ENCODE measurements around the gene ARHGAP30.

The ARHGAP30 gene

GRCh38 chr1:161089938-161090337 is 20.2 kb upstream of the ARHGAP30 start:
- no peak for DNase-seq (ENCODE audit: low read depth in 2 of 2)

- no peak for DNase-seq (ENCODE audit: low read depth in 2 of 2)
Measured at GRCh38 chr1:161089251-161089924, 19.7 kb upstream of the ARHGAP30 start, which contains the start of gene NECTIN4. Gene NECTIN4 (minus strand): TSS chr1:161089558. CDS start chr1:161089296, 262 bp downstream.

- no peak for DNase-seq (ENCODE audit: low read depth in 2 of 2)
Measured at GRCh38 chr1:161088587-161089110, 19.0 kb upstream of the ARHGAP30 start.

GRCh38 chr1:161086457-161086856 is 16.8 kb upstream of the ARHGAP30 start:
- DNase-seq (ENCODE audit: low read depth in 2 of 2): no peak

- no peak for DNase-seq (ENCODE audit: low read depth in 2 of 2)
Measured at GRCh38 chr1:161085165-161085564, 15.5 kb upstream of the ARHGAP30 start.

- DNase-seq (ENCODE audit: low read depth in 2 of 2): no peak
Measured at GRCh38 chr1:161084597-161084988, 14.9 kb upstream of the ARHGAP30 start.

GRCh38 chr1:161083748-161084596 is 14.3 kb upstream of the ARHGAP30 start:
- DNase-seq (ENCODE audit: low read depth in 2 of 2): no peak

GRCh38 chr1:161082996-161083747 is 13.5 kb upstream of the ARHGAP30 start:
- DNase-seq (ENCODE audit: low read depth in 2 of 2): peak in 1 of 2 experiments; percentile 24

- DNase-seq (ENCODE audit: low read depth in 2 of 2): no peak
Measured at GRCh38 chr1:161082483-161082882, 12.8 kb upstream of the ARHGAP30 start.

GRCh38 chr1:161081519-161081918 is 11.8 kb upstream of the ARHGAP30 start:
- no peak for DNase-seq (ENCODE audit: low read depth in 2 of 2)

- no peak for DNase-seq (ENCODE audit: low read depth in 2 of 2)
Measured at GRCh38 chr1:161080441-161081405, 11.0 kb upstream of the ARHGAP30 start.

GRCh38 chr1:161079436-161080110 is 9.9 kb upstream of the ARHGAP30 start:
- no peak for DNase-seq (ENCODE audit: low read depth in 2 of 2)

- DNase-seq (ENCODE audit: low read depth in 2 of 2): no peak
Measured at GRCh38 chr1:161077426-161077825, 7.7 kb upstream of the ARHGAP30 start.

- no peak for DNase-seq (ENCODE audit: low read depth in 2 of 2)
Measured at GRCh38 chr1:161076410-161076809, 6.7 kb upstream of the ARHGAP30 start.

- no peak for DNase-seq (ENCODE audit: low read depth in 2 of 2)
Measured at GRCh38 chr1:161074676-161075368, 5.1 kb upstream of the ARHGAP30 start.

- no peak for DNase-seq (ENCODE audit: low read depth in 2 of 2)
Measured at GRCh38 chr1:161073474-161074121, 3.9 kb upstream of the ARHGAP30 start.

- DNase-seq (ENCODE audit: low read depth in 2 of 2): no peak
Measured at GRCh38 chr1:161072751-161073449, 3.2 kb upstream of the ARHGAP30 start.

- no peak for DNase-seq (ENCODE audit: low read depth in 2 of 2)
Measured at GRCh38 chr1:161071886-161072371, 2.2 kb upstream of the ARHGAP30 start.

Measured in fibroblast of skin of left quadriceps (primary cell).